CD14-positive monocyte (primary cell): ENCODE data around the gene GOSR1. TPM values are rescaled to one million over a fixed set of nuclear protein-coding genes. Genes with fewer than 3 reads are reported as not detected.
A peak's percentile ranks its signal among the peaks of the same experiment; 100 is the strongest.

Source experiments
- DNase-seq, 3 donors: peaks; one replicate each; pipeline ENCODE4 v3.0.0-alpha.2; 2011 to 2022
- H2AFZ ChIP-seq: 2 replicates; pipeline ENCODE4 v1.6.0; 2012; ENCODE audit warnings: mild to moderate bottlenecking, low read depth, low read length, inconsistent platforms; ENCODE audit not compliant: insufficient read depth, poor library complexity, severe bottlenecking
- H3K27ac ChIP-seq, 2 donors: 1 replicate in 1 of 2; 2 replicates in 1 of 2; pipeline ENCODE4 v1.5.1; 2012 to 2013; ENCODE audit warnings: low read length in 2 of 2, control low read depth in 1 of 2, inconsistent platforms in 1 of 2, low read depth in 1 of 2, mild to moderate bottlenecking in 1 of 2
- H3K27me3 ChIP-seq, 2 donors: one replicate each; pipeline versions ENCODE4 v1.6.0 to v1.6.1; 2011 to 2013; ENCODE audit warnings: low read length in 2 of 2; ENCODE audit not compliant: control insufficient read depth in 2 of 2, insufficient read depth in 2 of 2
- H3K36me3 ChIP-seq, 2 donors: replicated peaks in 1 of 2; 1 replicate in 1 of 2; 2 replicates in 1 of 2; pipeline versions ENCODE4 v1.5.1 to v1.6.1; 2012 to 2013; ENCODE audit warnings: low read length in 2 of 2, control low read depth in 1 of 2, inconsistent platforms in 1 of 2, mild to moderate bottlenecking in 1 of 2; ENCODE audit not compliant: insufficient read depth in 2 of 2, control insufficient read depth in 1 of 2
- H3K4me1 ChIP-seq, 2 donors: 1 replicate in 1 of 2; 2 replicates in 1 of 2; pipeline versions ENCODE4 v1.5.1 to v1.6.1; 2012 to 2013; ENCODE audit warnings: low read length in 2 of 2, control low read depth in 1 of 2, inconsistent platforms in 1 of 2, mild to moderate bottlenecking in 1 of 2, moderate library complexity in 1 of 2; ENCODE audit not compliant: insufficient read depth in 2 of 2, control insufficient read depth in 1 of 2
- H3K4me2 ChIP-seq: replicated peaks from 2 replicates; pipeline ENCODE3; 2012; ENCODE audit warnings: low read length, moderate library complexity, mild to moderate bottlenecking; ENCODE audit not compliant: poor library complexity, severe bottlenecking; ENCODE audit errors: extremely low read depth
- H3K4me3 ChIP-seq, 3 experiments: fragments of 200-600 bp in 1 of 3; sonication (generic) in 1 of 3; replicated peaks in 1 of 3; 1 replicate in 2 of 3; 2 replicates in 1 of 3; pipeline ENCODE4 v1.5.1; 2011 to 2013; ENCODE audit warnings: low read length in 3 of 3, mild to moderate bottlenecking in 3 of 3, control low read depth in 2 of 3, low read depth in 2 of 3, inconsistent platforms in 1 of 3, moderate library complexity in 1 of 3
- H3K79me2 ChIP-seq: 2 replicates; pipeline ENCODE4 v1.6.0; 2012; ENCODE audit warnings: mild to moderate bottlenecking, control low read depth, inconsistent platforms, low read length, moderate library complexity; ENCODE audit not compliant: insufficient read depth
- H3K9ac ChIP-seq: 2 replicates; pipeline ENCODE4 v1.6.0; 2017; ENCODE audit warnings: low read length, mild to moderate bottlenecking; ENCODE audit not compliant: insufficient read depth, poor library complexity, severe bottlenecking
- H3K9me3 ChIP-seq, 2 donors: replicated peaks in 1 of 2; 1 replicate in 1 of 2; 2 replicates in 1 of 2; pipeline versions ENCODE4 v1.5.1 to v1.6.1; 2012 to 2013; ENCODE audit warnings: low read length in 2 of 2, control low read depth in 1 of 2; ENCODE audit not compliant: control insufficient read depth in 1 of 2, insufficient read depth in 1 of 2
- H4K20me1 ChIP-seq: 2 replicates; pipeline ENCODE4 v1.6.0; 2012; ENCODE audit warnings: mild to moderate bottlenecking, low read length, control low read depth, moderate library complexity; ENCODE audit not compliant: insufficient read depth
- H3K27ac Mint-ChIP-seq, 7 donors: one replicate each; pipeline ENCODE4 v1.8.0; 2020; ENCODE audit warnings: mild to moderate bottlenecking in 7 of 7, mixed read lengths in 7 of 7, moderate library complexity in 6 of 7, inconsistent platforms in 2 of 7
- H3K27me3 Mint-ChIP-seq, 3 donors: one replicate each; pipeline ENCODE4 v1.8.0; 2021 to 2022; ENCODE audit warnings: low read depth in 3 of 3, mild to moderate bottlenecking in 3 of 3, mixed read lengths in 3 of 3, moderate library complexity in 3 of 3, inconsistent platforms in 1 of 3
- H3K36me3 Mint-ChIP-seq, 2 donors: one replicate each; pipeline ENCODE4 v1.8.0; 2020; ENCODE audit warnings: mixed read lengths in 2 of 2, inconsistent platforms in 1 of 2, mild to moderate bottlenecking in 1 of 2
- H3K4me1 Mint-ChIP-seq: one replicate; pipeline ENCODE4 v1.8.0; 2020; ENCODE audit warnings: mild to moderate bottlenecking, mixed read lengths
- H3K4me3 Mint-ChIP-seq, 2 donors: one replicate each; pipeline ENCODE4 v1.8.0; 2020; ENCODE audit warnings: mild to moderate bottlenecking in 2 of 2, mixed read lengths in 2 of 2, moderate library complexity in 1 of 2
- H3K9me3 Mint-ChIP-seq, 7 donors: one replicate each; pipeline ENCODE4 v1.8.0; 2020 to 2022; ENCODE audit warnings: mixed read lengths in 7 of 7, mild to moderate bottlenecking in 6 of 7, moderate library complexity in 6 of 7, inconsistent platforms in 2 of 7
- CTCF ChIP-seq: fragments of 200-600 bp; IDR thresholded peaks from one replicate; pipeline ENCODE4 v1.8.0; 2022; ENCODE audit warnings: antibody characterized with exemption, mild to moderate bottlenecking
- WGBS: methylation state at CpG from one replicate; pipeline ENCODE4 v1.1.5; 2013; ENCODE audit warnings: missing lambda C conversion rate; ENCODE audit not compliant: insufficient coverage; 5-methylcytosine and 5-hydroxymethylcytosine counted together
- intact Hi-C, 2 donors: fragments of 100-400 bp; cut with micrococcal nuclease; formaldehyde crosslinking; loops; one replicate each; pipeline versions ENCODE4 v1.15.0 to v1.15.1; 2023
- polyA plus RNA-seq, 3 donors: library from polyadenylated mRNA; depleted of rRNA in 1 of 3; unstranded in 2 of 3; stranded (reverse) in 1 of 3; fragments of 300-500 nt in 2 of 3; fragments of >200 nt in 1 of 3; fragmentation: Illumina TruSeq in 2 of 3; gene quantifications; 1 replicate in 2 of 3; 2 replicates in 1 of 3; pipeline ENCODE4 v1.2.3, GENCODE V29; 2012 to 2021

The GOSR1 gene
- polyA plus RNA-seq, 3 donors = 12.6 to 35.7 (median 20.9) TPM

GRCh38 chr17:30483159-30483558 is 6.0 kb downstream of the GOSR1 start:
- no CpG with 5 or more reads among the region's 1 CpG for WGBS
- peaks cover 60 to 81% of the 10 kb centered on the region in 2 donors for H3K36me3 Mint-ChIP-seq
- H3K79me2 ChIP-seq = peaks cover 33% of the 10 kb centered on the region

GRCh38 chr17:30493780-30494179 is 16.6 kb downstream of the GOSR1 start:
- Mint-ChIP-seq H3K36me3 (peaks cover 80 to 95% of the 10 kb centered on the region in 2 donors), H3K4me3 (no peak overlapping the region), H3K9me3 (peaks cover 0 to 2% (median 0%) of the 10 kb centered on the region in 7 donors), H3K27me3 (peaks cover 0 to 2% (median 0%) of the 10 kb centered on the region in 3 donors), H3K4me1 (no peaks in the 10 kb centered on the region), H3K27ac (no peak overlapping the region)
- TF ChIP-seq CTCF = no peak
- Histone ChIP-seq H3K36me3 (peaks cover 99 to 100% of the 10 kb centered on the region in 2 donors), H3K9me3 (no peaks in the 10 kb centered on the region), H3K27me3 (no peaks in the 10 kb centered on the region), H3K4me2 (no peak overlapping the region), H3K9ac (no peak overlapping the region), H3K27ac (no peak overlapping the region), H3K79me2 (no peaks in the 10 kb centered on the region), H2AFZ (no peak overlapping the region), H4K20me1 (no peaks in the 10 kb centered on the region), H3K4me3 (no peak overlapping the region), H3K4me1 (no peaks in the 10 kb centered on the region)
- WGBS = no CpG with 5 or more reads among the region's 2 CpGs
- intact Hi-C loops = no loop called here
- DNase-seq = no peak

More at GRCh38 chr17:30483159-30483558, 6.0 kb downstream of the GOSR1 start:
- H3K27ac ChIP-seq = no peak overlapping the region
- TF ChIP-seq CTCF = no peak
- Mint-ChIP-seq H3K4me1 (peaks cover 4% of the 10 kb centered on the region), H3K27me3 (no peaks in the 10 kb centered on the region), H3K4me3 (no peak overlapping the region), H3K9me3 (no peaks in the 10 kb centered on the region), H3K27ac (peak overlapping the region in 1 of 7 donors; percentile 37)
- no peak overlapping the region for H3K4me3 ChIP-seq
- H2AFZ ChIP-seq = no peak overlapping the region
- peaks cover 69 to 88% of the 10 kb centered on the region in 2 donors for H3K36me3 ChIP-seq
- no peak overlapping the region for H3K4me2 ChIP-seq
- H4K20me1 ChIP-seq = peaks cover 8% of the 10 kb centered on the region
- no peak overlapping the region for H3K9ac ChIP-seq
- no peak for DNase-seq
- H3K4me1 ChIP-seq = peaks cover under 1 to 5% of the 10 kb centered on the region in 2 donors
- H3K27me3 ChIP-seq = no peaks in the 10 kb centered on the region
- H3K9me3 ChIP-seq = no peaks in the 10 kb centered on the region
- intact Hi-C loops = no loop called here
